Measurements from ENCODE around the gene IRF6.

IRF6 gene

GRCh38 chr1:209827384-209828262, 21.7 kb upstream of the IRF6 start, which contains the start of gene UTP25:
TSS of gene UTP25 (plus strand) at chr1:209827972. CDS start at chr1:209828064, 92 bp downstream.
- POLR2A ChIA-PET = interaction anchor here (0.6 kb wide), 1 partner anchor 68 kb away, joined by 3 read pairs; no protein-coding TSS in a partner anchor

GRCh38 chr1:209825591-209826434, 19.9 kb upstream of the IRF6 start:
- no peak for TF ChIP-seq CTCF (IDR thresholded peaks at IDR 0.05; ENCODE audit: insufficient read depth, low read length, missing control alignments)
- ChIA-PET POLR2A (no interaction called here), CTCF (interaction anchor here (0.7 to 9.9 kb wide), 11 partner anchors 8 to 256 kb away, joined by 3 to 293 read pairs (median 5); partner anchors contain the start of gene IRF6)
- no peak for DNase-seq (ENCODE audit: low read depth, low spot score)
- no peak overlapping the region for H3K4me3 ChIP-seq (ENCODE audit: low read depth, low read length)

More at GRCh38 chr1:209827384-209828262, 21.7 kb upstream of the IRF6 start, which contains the start of gene UTP25:
- peak within 1 kb of the TSS; percentile 81 for H3K4me3 ChIP-seq (ENCODE audit: low read depth, low read length)
- peak; percentile 84 for DNase-seq (ENCODE audit: low read depth, low spot score)
- CTCF ChIA-PET = interaction anchor here (0.8 to 9.9 kb wide), 14 partner anchors 9 to 258 kb away, joined by 3 to 293 read pairs (median 6); partner anchors contain the start of gene IRF6
- TF ChIP-seq CTCF (IDR thresholded peaks at IDR 0.05; ENCODE audit: insufficient read depth, low read length, missing control alignments) = peak; percentile 68

GRCh38 chr1:209823143-209824041, 17.4 kb upstream of the IRF6 start:
- TF ChIP-seq CTCF (IDR thresholded peaks at IDR 0.05; ENCODE audit: insufficient read depth, low read length, missing control alignments) = peak; percentile 57
- H3K4me3 ChIP-seq (ENCODE audit: low read depth, low read length) = no peak overlapping the region
- POLR2A ChIA-PET = interaction anchor here (0.9 kb wide), 1 partner anchor 8 kb away, joined by 6 read pairs; no protein-coding TSS in a partner anchor
- no peak for DNase-seq (ENCODE audit: low read depth, low spot score)
- CTCF ChIA-PET = interaction anchor here (0.6 to 9.9 kb wide), 54 partner anchors 13 to 506 kb away, joined by 3 to 293 read pairs (median 4); partner anchors contain the start of genes C1orf74, CAMK1G, G0S2 and IRF6

GRCh38 chr1:209822706-209823105, 16.8 kb upstream of the IRF6 start:
- TF ChIP-seq CTCF (IDR thresholded peaks at IDR 0.05; ENCODE audit: insufficient read depth, low read length, missing control alignments) = no peak
- DNase-seq (ENCODE audit: low read depth, low spot score) = no peak
- ChIA-PET POLR2A (no interaction called here), CTCF (interaction anchor here (0.6 to 9.9 kb wide), 42 partner anchors 13 to 494 kb away, joined by 3 to 293 read pairs (median 4); partner anchors contain the start of genes C1orf74, CAMK1G, IRF6 and TRAF3IP3)
- no peak overlapping the region for H3K4me3 ChIP-seq (ENCODE audit: low read depth, low read length)

GRCh38 chr1:209820986-209821385, 15.0 kb upstream of the IRF6 start:
- DNase-seq (ENCODE audit: low read depth, low spot score) = no peak
- ChIA-PET CTCF (interaction anchor here (0.7 to 9.9 kb wide), 8 partner anchors 11 to 167 kb away, joined by 3 to 293 read pairs (median 42); partner anchors contain the start of gene IRF6), POLR2A (no interaction called here)
- TF ChIP-seq CTCF (IDR thresholded peaks at IDR 0.05; ENCODE audit: insufficient read depth, low read length, missing control alignments) = no peak
- H3K4me3 ChIP-seq (ENCODE audit: low read depth, low read length) = no peak overlapping the region

Measured in AG04449 (cell line).